Neural cell (in vitro differentiated cells): ENCODE data around the gene BZW1. TPM values are rescaled to one million over a fixed set of nuclear protein-coding genes. Genes with fewer than 3 reads are reported as not detected.

Source experiments
- H2AFZ ChIP-seq: fragments of 200-600, 300-800 bp; sonication (generic), shearing (Covaris generic); 2 replicates; pipeline ENCODE4 v1.6.0; 2014; ENCODE audit warnings: low read depth, mild to moderate bottlenecking, antibody characterized with exemption, low read length, moderate library complexity
- H3F3A ChIP-seq: fragments of 200-600 bp; shearing (Covaris generic); 2 replicates; pipeline ENCODE4 v1.6.1; 2016; ENCODE audit warnings: mild to moderate bottlenecking, moderate library complexity, mixed read lengths, antibody characterized with exemption, low read length; ENCODE audit not compliant: insufficient read depth, poor library complexity, severe bottlenecking
- H3K27ac ChIP-seq: fragments of 200-600, 300-800 bp; sonication (generic), shearing (Covaris generic); 2 replicates; pipeline ENCODE4 v1.5.1; 2014; ENCODE audit warnings: mild to moderate bottlenecking, low read length, moderate library complexity
- H3K27me3 ChIP-seq: fragments of 300-800, 200-600 bp; sonication (generic), shearing (Covaris generic); 2 replicates; pipeline ENCODE4 v1.6.0; 2014; ENCODE audit warnings: mild to moderate bottlenecking, low read depth, low read length, moderate library complexity; ENCODE audit not compliant: insufficient read depth
- H3K36me3 ChIP-seq: fragments of 300-800, 200-600 bp; sonication (generic), shearing (Covaris generic); 2 replicates; pipeline ENCODE4 v1.5.1; 2014; ENCODE audit warnings: mild to moderate bottlenecking, antibody characterized with exemption, low read length, moderate library complexity; ENCODE audit not compliant: insufficient read depth
- H3K4me2 ChIP-seq: fragments of 300-800, 200-600 bp; sonication (generic), shearing (Covaris generic); 2 replicates; pipeline ENCODE4 v1.6.0; 2014; ENCODE audit warnings: mild to moderate bottlenecking, low read length
- H3K4me3 ChIP-seq: fragments of 300-800, 200-600 bp; sonication (generic), shearing (Covaris generic); 2 replicates; pipeline ENCODE4 v1.5.1; 2014; ENCODE audit warnings: mild to moderate bottlenecking, low read length, moderate library complexity
- H3K79me2 ChIP-seq: fragments of 200-600 bp; shearing (Covaris generic); replicated peaks from 2 replicates; pipeline ENCODE4 v1.6.0; 2014; ENCODE audit warnings: mild to moderate bottlenecking, low read length, moderate library complexity; ENCODE audit not compliant: insufficient read depth
- H3K9ac ChIP-seq: fragments of 300-800, 200-600 bp; sonication (generic), shearing (Covaris generic); 2 replicates; pipeline ENCODE4 v1.6.1; 2016; ENCODE audit warnings: mild to moderate bottlenecking, low read length, mixed read lengths
- H3K9me2 ChIP-seq: fragments of 200-600 bp; shearing (Covaris generic); 2 replicates; pipeline ENCODE4 v1.6.1; 2016; ENCODE audit warnings: mild to moderate bottlenecking, low read length, mixed read lengths; ENCODE audit not compliant: insufficient read depth
- H3K9me3 ChIP-seq: fragments of 200-600, 300-800 bp; sonication (generic), shearing (Covaris generic); 2 replicates; pipeline ENCODE4 v1.6.1; 2016; ENCODE audit warnings: mild to moderate bottlenecking, mixed run types, low read length, moderate library complexity, mixed read lengths
- H4K20me1 ChIP-seq: fragments of 200-600 bp; shearing (Covaris generic); 2 replicates; pipeline ENCODE4 v1.6.1; 2016; ENCODE audit warnings: mild to moderate bottlenecking, mixed run types; ENCODE audit not compliant: insufficient read depth
- EP300 ChIP-seq: fragments of 450-650 bp; conservative IDR thresholded peaks from 2 replicates; pipeline ENCODE4 v1.6.1; 2014; ENCODE audit warnings: antibody characterized with exemption, mild to moderate bottlenecking, moderate library complexity; ENCODE audit not compliant: poor library complexity, severe bottlenecking
- EZH2 ChIP-seq: fragments of 200-600, 300-800 bp; shearing (Covaris generic), sonication (generic); IDR thresholded peaks from 2 replicates; pipeline ENCODE4 v1.6.1; 2014; ENCODE audit warnings: antibody characterized with exemption, low read length, borderline replicate concordance, mild to moderate bottlenecking; ENCODE audit not compliant: insufficient read depth, poor library complexity, severe bottlenecking
- MXI1 ChIP-seq: fragments of 450-650 bp; conservative IDR thresholded peaks from 2 replicates; pipeline ENCODE4 v1.6.1; 2014; ENCODE audit warnings: antibody characterized with exemption, mild to moderate bottlenecking; ENCODE audit not compliant: poor library complexity, severe bottlenecking
- POLR2AphosphoS5 ChIP-seq: IDR thresholded peaks from 2 replicates; pipeline ENCODE4 v1.6.1; 2012
- RAD21 ChIP-seq: fragments of 450-650 bp; conservative IDR thresholded peaks from 2 replicates; pipeline ENCODE4 v1.6.1; 2014; ENCODE audit warnings: antibody characterized with exemption, mild to moderate bottlenecking, moderate library complexity
- REST ChIP-seq: IDR thresholded peaks from 2 replicates; pipeline ENCODE4 v1.6.1; 2012; ENCODE audit warnings: borderline replicate concordance
- SMC3 ChIP-seq: fragments of 450-650 bp; conservative IDR thresholded peaks from 2 replicates; pipeline ENCODE4 v1.6.1; 2014; ENCODE audit warnings: antibody characterized with exemption, mild to moderate bottlenecking, moderate library complexity; ENCODE audit not compliant: poor library complexity
- TAF1 ChIP-seq: IDR thresholded peaks from 2 replicates; pipeline ENCODE4 v1.6.1; 2012; ENCODE audit warnings: low read depth
- polyA plus RNA-seq: library from polyadenylated mRNA; depleted of rRNA; stranded (reverse); fragments of >200 nt; gene quantifications from 2 replicates; pipeline ENCODE4 v1.2.3, GENCODE V29; 2014
- TF ChIP-seq, protein P1 (sequence below): fragments of 450-650 bp; IDR thresholded peaks from 2 replicates; pipeline ENCODE4 v1.5.1; 2014; ENCODE audit warnings: antibody characterized with exemption, mild to moderate bottlenecking, moderate library complexity; ENCODE audit not compliant: poor library complexity, severe bottlenecking

The BZW1 gene
- polyA plus RNA-seq, 1 donor from 2014 or later, result 291 TPM

GRCh38 chr2:200828572-200829257 lies 17.0 kb downstream of the BZW1 start:
- H3F3A ChIP-seq, result no peaks in the 10 kb centered on the region
- no peaks in the 10 kb centered on the region for H4K20me1 ChIP-seq
- no peak for TF ChIP-seq TAF1
- no peak for TF ChIP-seq REST
- H3K79me2 ChIP-seq, result no peaks in the 10 kb centered on the region
- no peak overlapping the region for H3K9ac ChIP-seq
- peaks cover 4% of the 10 kb centered on the region for H3K36me3 ChIP-seq
- no peak overlapping the region for H3K27ac ChIP-seq
- H2AFZ ChIP-seq, result no peak overlapping the region
- no peak overlapping the region for H3K4me2 ChIP-seq
- H3K9me2 ChIP-seq, result no peaks in the 10 kb centered on the region
- no peaks in the 10 kb centered on the region for H3K27me3 ChIP-seq
- no peak overlapping the region for H3K4me3 ChIP-seq
- H3K9me3 ChIP-seq, result no peaks in the 10 kb centered on the region

- TF ChIP-seq EP300 (no peak), MXI1 (no peak), RAD21 (no peak), SMC3 (no peak), EZH2 (no peak), POLR2AphosphoS5 (no peak), REST (no peak)
- TF ChIP-seq, protein P1, sequence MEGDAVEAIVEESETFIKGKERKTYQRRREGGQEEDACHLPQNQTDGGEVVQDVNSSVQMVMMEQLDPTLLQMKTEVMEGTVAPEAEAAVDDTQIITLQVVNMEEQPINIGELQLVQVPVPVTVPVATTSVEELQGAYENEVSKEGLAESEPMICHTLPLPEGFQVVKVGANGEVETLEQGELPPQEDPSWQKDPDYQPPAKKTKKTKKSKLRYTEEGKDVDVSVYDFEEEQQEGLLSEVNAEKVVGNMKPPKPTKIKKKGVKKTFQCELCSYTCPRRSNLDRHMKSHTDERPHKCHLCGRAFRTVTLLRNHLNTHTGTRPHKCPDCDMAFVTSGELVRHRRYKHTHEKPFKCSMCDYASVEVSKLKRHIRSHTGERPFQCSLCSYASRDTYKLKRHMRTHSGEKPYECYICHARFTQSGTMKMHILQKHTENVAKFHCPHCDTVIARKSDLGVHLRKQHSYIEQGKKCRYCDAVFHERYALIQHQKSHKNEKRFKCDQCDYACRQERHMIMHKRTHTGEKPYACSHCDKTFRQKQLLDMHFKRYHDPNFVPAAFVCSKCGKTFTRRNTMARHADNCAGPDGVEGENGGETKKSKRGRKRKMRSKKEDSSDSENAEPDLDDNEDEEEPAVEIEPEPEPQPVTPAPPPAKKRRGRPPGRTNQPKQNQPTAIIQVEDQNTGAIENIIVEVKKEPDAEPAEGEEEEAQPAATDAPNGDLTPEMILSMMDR, result no peak
- H3K9me3 ChIP-seq, result no peaks in the 10 kb centered on the region
- no peaks in the 10 kb centered on the region for H4K20me1 ChIP-seq
- no peak overlapping the region for H2AFZ ChIP-seq
- no peak overlapping the region for H3K9ac ChIP-seq
- no peak overlapping the region for H3K4me2 ChIP-seq
- no peaks in the 10 kb centered on the region for H3K27me3 ChIP-seq
- no peak overlapping the region for H3K4me3 ChIP-seq
- no peaks in the 10 kb centered on the region for H3K79me2 ChIP-seq
- no peak overlapping the region for H3K27ac ChIP-seq
- no peaks in the 10 kb centered on the region for H3F3A ChIP-seq
- no peaks in the 10 kb centered on the region for H3K36me3 ChIP-seq
- no peaks in the 10 kb centered on the region for H3K9me2 ChIP-seq
Measured at GRCh38 chr2:200829258-200829655, 17.5 kb downstream of the BZW1 start.
